ENCODE data around the gene CENPQ. TPM values are rescaled to one million over a fixed set of nuclear protein-coding genes. Genes with fewer than 3 reads are reported as not detected.
"Not testable (repeated sequence)": the region's sequence is repeated elsewhere in the genome, so short reads cannot be mapped to it uniquely, and the experiment has no call there.

CENPQ gene
- total RNA-seq, 1 donor from 2014 or later, result 7.5 TPM

DNA sequence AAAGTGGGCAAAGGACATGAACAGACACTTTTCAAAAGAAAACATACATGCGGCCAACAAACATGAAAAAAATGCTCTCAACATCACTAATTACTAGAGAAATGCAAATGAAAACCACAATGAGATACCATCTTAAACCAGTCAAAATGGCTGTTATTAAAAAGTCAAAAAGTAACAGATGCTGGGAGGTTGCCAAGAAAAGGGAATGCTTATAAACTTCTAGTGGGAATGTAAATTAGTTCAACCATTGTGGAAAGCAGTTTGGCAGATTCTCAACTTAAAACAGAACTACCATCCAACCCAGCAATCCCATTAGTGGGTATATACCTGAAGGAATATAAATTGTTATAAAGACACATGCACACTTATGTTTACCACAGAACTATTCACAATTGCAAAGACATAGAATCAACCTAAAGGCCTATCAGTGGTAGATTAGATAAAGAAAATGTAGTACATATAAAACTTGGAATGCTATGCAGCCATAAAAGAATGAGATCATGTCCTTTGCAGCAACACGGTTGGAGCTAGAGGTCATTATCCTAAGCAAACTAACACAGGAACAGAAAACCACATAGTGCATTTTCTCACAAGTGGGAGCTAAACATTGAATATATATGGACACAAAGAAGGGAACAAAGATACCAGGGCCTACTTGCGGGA, 16.3 kb downstream of the CENPQ start:
- Mint-ChIP-seq H3K27me3 (ENCODE audit: unreplicated experiment) (peaks cover 7% of the 10 kb centered on the region), H3K4me3 (ENCODE audit: unreplicated experiment) (no peak overlapping the region), H3K27ac (ENCODE audit: unreplicated experiment) (no peak overlapping the region), H3K4me1 (ENCODE audit: unreplicated experiment) (no peaks in the 10 kb centered on the region), H3K36me3 (ENCODE audit: low read depth, unreplicated experiment) (peaks cover 27% of the 10 kb centered on the region), H3K9me3 (ENCODE audit: unreplicated experiment) (no peaks in the 10 kb centered on the region)
- no peak for DNase-seq (ENCODE audit: low spot score)
- TF ChIP-seq, protein P1, sequence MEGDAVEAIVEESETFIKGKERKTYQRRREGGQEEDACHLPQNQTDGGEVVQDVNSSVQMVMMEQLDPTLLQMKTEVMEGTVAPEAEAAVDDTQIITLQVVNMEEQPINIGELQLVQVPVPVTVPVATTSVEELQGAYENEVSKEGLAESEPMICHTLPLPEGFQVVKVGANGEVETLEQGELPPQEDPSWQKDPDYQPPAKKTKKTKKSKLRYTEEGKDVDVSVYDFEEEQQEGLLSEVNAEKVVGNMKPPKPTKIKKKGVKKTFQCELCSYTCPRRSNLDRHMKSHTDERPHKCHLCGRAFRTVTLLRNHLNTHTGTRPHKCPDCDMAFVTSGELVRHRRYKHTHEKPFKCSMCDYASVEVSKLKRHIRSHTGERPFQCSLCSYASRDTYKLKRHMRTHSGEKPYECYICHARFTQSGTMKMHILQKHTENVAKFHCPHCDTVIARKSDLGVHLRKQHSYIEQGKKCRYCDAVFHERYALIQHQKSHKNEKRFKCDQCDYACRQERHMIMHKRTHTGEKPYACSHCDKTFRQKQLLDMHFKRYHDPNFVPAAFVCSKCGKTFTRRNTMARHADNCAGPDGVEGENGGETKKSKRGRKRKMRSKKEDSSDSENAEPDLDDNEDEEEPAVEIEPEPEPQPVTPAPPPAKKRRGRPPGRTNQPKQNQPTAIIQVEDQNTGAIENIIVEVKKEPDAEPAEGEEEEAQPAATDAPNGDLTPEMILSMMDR (IDR thresholded peaks at IDR 0.05; ENCODE audit: unreplicated experiment), result no peak

DNA sequence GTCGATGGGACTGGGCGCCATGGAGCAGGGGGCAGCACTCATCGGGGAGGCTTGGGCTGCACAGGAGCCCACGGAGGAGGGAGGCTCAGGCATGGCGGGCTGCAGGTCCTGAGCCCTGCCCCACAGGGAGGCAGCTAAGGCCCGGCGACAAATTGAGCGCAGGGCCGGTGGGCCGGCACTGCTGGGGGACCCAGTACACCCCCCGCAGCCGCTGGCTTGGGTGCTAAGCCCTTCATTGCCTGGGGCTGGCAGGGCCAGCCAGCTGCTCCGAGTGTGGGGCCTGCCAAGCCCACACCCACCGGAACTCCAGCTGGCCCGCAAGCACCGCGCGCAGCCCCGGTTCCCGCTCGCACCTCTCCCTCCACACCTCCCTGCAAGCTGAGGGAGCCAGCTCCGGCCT, 18.7 kb downstream of the CENPQ start:
- H3K4me3 Mint-ChIP-seq (ENCODE audit: unreplicated experiment); H3K27ac Mint-ChIP-seq (ENCODE audit: unreplicated experiment); H3K27me3 Mint-ChIP-seq (ENCODE audit: unreplicated experiment); H3K4me1 Mint-ChIP-seq (ENCODE audit: unreplicated experiment); DNase-seq (ENCODE audit: low spot score); H3K9me3 Mint-ChIP-seq (ENCODE audit: unreplicated experiment): not testable (repeated sequence)
- H3K36me3 Mint-ChIP-seq (ENCODE audit: low read depth, unreplicated experiment), result peaks cover 21% of the 10 kb centered on the region

DNA sequence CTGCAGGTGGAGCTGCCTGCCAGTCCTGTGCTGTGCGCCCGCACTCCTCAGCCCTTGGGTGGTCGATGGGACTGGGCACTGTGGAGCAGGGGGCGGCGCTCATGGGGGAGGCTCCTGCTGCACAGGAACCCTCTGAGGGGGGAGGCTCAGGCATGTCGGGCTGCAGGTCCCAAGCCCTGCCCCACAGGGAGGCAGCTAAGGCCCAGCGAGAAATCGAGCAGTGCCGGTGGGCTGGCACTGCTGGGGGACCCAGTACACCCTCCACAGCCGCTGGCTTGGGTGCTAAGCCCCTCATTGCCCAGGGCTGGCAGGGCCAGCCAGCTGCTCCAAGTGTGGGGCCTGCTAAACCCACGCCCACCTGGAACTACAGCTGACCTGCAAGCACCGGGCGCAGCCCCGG, 20.2 kb downstream of the CENPQ start:
- H3K36me3 Mint-ChIP-seq (ENCODE audit: low read depth, unreplicated experiment), result peaks cover 21% of the 10 kb centered on the region

DNA sequence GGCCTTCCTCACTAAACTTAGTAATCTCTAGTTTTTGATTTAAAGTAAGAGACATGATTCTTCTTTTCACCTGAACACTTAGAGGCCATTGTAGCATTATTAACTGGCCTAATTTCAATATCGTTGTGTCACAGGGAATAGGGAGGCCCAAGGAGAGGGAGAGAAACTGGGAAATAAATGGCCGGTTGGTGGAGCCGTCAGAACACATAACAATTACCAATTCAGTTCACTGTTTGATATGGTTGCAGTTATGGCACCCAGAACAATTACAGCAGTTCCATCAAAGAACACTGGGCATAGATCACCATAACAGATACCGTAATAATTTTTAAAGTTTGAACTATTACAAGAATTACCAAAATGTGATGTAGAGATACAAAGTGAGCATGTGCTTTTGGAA, 27.5 kb downstream of the CENPQ start:
- Mint-ChIP-seq H3K36me3 (ENCODE audit: low read depth, unreplicated experiment) (peaks cover 7% of the 10 kb centered on the region), H3K4me3 (ENCODE audit: unreplicated experiment) (no peak overlapping the region), H3K27ac (ENCODE audit: unreplicated experiment) (no peak overlapping the region), H3K27me3 (ENCODE audit: unreplicated experiment) (no peaks in the 10 kb centered on the region), H3K4me1 (ENCODE audit: unreplicated experiment) (no peaks in the 10 kb centered on the region), H3K9me3 (ENCODE audit: unreplicated experiment) (no peaks in the 10 kb centered on the region)
- TF ChIP-seq, protein P1 (IDR thresholded peaks at IDR 0.05; ENCODE audit: unreplicated experiment), result no peak
- no peak for DNase-seq (ENCODE audit: low spot score)

More for the DNA sequence above, 20.2 kb downstream of the CENPQ start:
- H3K27ac Mint-ChIP-seq (ENCODE audit: unreplicated experiment); DNase-seq (ENCODE audit: low spot score); H3K4me1 Mint-ChIP-seq (ENCODE audit: unreplicated experiment); H3K27me3 Mint-ChIP-seq (ENCODE audit: unreplicated experiment); H3K4me3 Mint-ChIP-seq (ENCODE audit: unreplicated experiment); H3K9me3 Mint-ChIP-seq (ENCODE audit: unreplicated experiment): not testable (repeated sequence)

DNA sequence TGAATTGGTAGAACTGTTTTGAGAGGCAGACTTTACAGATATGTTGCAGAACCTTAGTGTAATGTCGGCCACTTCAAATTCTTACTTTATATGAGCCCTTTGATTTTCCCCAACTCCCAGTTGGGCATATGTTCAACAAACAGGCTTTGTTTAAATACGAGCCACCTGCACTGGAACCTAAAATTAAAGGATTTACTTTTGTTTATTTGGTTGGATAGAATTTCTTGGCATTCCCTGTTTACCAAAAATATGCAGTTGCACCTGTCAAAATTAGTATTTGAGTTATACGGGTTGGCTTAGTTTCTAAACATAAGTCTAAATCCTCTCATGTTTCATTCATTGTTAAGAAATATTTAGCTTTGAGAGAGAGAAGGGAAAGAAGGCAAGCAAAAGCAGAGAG, 34.1 kb downstream of the CENPQ start:
- Mint-ChIP-seq H3K27me3 (ENCODE audit: unreplicated experiment) (peaks cover 2% of the 10 kb centered on the region), H3K27ac (ENCODE audit: unreplicated experiment) (no peak overlapping the region), H3K4me3 (ENCODE audit: unreplicated experiment) (no peak overlapping the region), H3K4me1 (ENCODE audit: unreplicated experiment) (no peaks in the 10 kb centered on the region), H3K36me3 (ENCODE audit: low read depth, unreplicated experiment) (peaks cover 3% of the 10 kb centered on the region), H3K9me3 (ENCODE audit: unreplicated experiment) (no peaks in the 10 kb centered on the region)
- TF ChIP-seq, protein P1 (IDR thresholded peaks at IDR 0.05; ENCODE audit: unreplicated experiment), result no peak
- no peak for DNase-seq (ENCODE audit: low spot score)

DNA sequence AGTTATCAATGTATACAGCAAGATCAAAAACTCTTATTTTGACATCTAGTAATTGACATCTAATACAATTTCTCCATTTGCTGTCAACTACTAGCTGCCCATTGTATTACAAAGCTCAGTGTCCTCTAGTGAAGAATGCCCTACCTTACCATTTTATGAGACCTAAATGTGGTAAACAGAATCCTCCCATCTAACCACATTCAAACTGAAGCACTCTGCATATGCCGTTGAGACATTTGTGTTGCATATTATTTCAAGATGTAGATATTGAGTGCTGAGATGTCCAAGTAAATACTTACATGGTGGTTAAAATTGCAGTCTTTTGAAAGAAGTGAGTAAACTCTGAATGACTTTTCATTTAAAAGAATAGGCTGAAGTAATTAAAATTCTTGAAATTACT, 36.0 kb downstream of the CENPQ start:
- Mint-ChIP-seq H3K4me3 (ENCODE audit: unreplicated experiment) (no peak overlapping the region), H3K4me1 (ENCODE audit: unreplicated experiment) (no peaks in the 10 kb centered on the region), H3K27ac (ENCODE audit: unreplicated experiment) (no peak overlapping the region), H3K36me3 (ENCODE audit: low read depth, unreplicated experiment) (peaks cover 3% of the 10 kb centered on the region), H3K9me3 (ENCODE audit: unreplicated experiment) (no peaks in the 10 kb centered on the region), H3K27me3 (ENCODE audit: unreplicated experiment) (peaks cover 2% of the 10 kb centered on the region)
- no peak for DNase-seq (ENCODE audit: low spot score)
- TF ChIP-seq, protein P1 (IDR thresholded peaks at IDR 0.05; ENCODE audit: unreplicated experiment), result no peak

Data from endothelial cell (in vitro differentiated cells).